Keratinocyte (primary cell): ENCODE results near the gene LGALS16. TPM values are rescaled to one million over a fixed set of nuclear protein-coding genes. Genes with fewer than 3 reads are reported as not detected.

ENCODE experiments used
- DNase-seq: peaks from one replicate; pipeline ENCODE4 v3.0.0-alpha.2; 2011; ENCODE audit warnings: low read depth, missing footprints, low spot score
- FAIRE-seq: peaks from 2 replicates; lab custom pipeline; 2011; peaks lifted over from hg19 to GRCh38; lab: Jason Lieb, UNC
- H2AFZ ChIP-seq: 2 replicates; pipeline ENCODE4 v1.6.0; 2012; ENCODE audit warnings: low read length, control low read depth, inconsistent platforms; ENCODE audit not compliant: control insufficient read depth
- H3K27ac ChIP-seq: 2 replicates; pipeline ENCODE4 v1.5.1; 2011; ENCODE audit warnings: low read length; ENCODE audit not compliant: control insufficient read depth, insufficient read depth
- H3K27me3 ChIP-seq: 3 replicates; pipeline ENCODE4 v1.6.0; 2011; ENCODE audit warnings: low read length; ENCODE audit not compliant: control insufficient read depth, insufficient read depth; ENCODE audit errors: extremely low read depth
- H3K36me3 ChIP-seq, 2 experiments: 2 replicates in 1 of 2; 3 replicates in 1 of 2; pipeline ENCODE4 v1.5.1; 2011; ENCODE audit warnings: low read length in 2 of 2, mild to moderate bottlenecking in 1 of 2; ENCODE audit not compliant: control insufficient read depth in 2 of 2, insufficient read depth in 2 of 2; ENCODE audit errors: extremely low read depth in 1 of 2
- H3K4me1 ChIP-seq: 3 replicates; pipeline ENCODE4 v1.5.1; 2011; ENCODE audit warnings: low read length; ENCODE audit not compliant: control insufficient read depth, insufficient read depth; ENCODE audit errors: extremely low read depth
- H3K4me2 ChIP-seq: 3 replicates; pipeline ENCODE4 v1.6.0; 2011; ENCODE audit warnings: low read depth, low read length; ENCODE audit not compliant: control insufficient read depth, insufficient read depth; ENCODE audit errors: extremely low read depth
- H3K4me3 ChIP-seq, 3 experiments: fragments of 200-600 bp in 1 of 3; sonication (generic) in 1 of 3; 2 replicates in 2 of 3; 3 replicates in 1 of 3; pipeline ENCODE4 v1.5.1; 2011 to 2016; ENCODE audit warnings: low read length in 3 of 3, mild to moderate bottlenecking in 3 of 3, control low read depth in 2 of 3, inconsistent platforms in 1 of 3, low read depth in 1 of 3, mixed read lengths in 1 of 3, mixed run types in 1 of 3, moderate library complexity in 1 of 3; ENCODE audit not compliant: control insufficient read depth in 2 of 3, insufficient read depth in 2 of 3; ENCODE audit errors: extremely low read depth in 1 of 3
- H3K79me2 ChIP-seq: 2 replicates; pipeline ENCODE4 v1.6.0; 2012; ENCODE audit warnings: low read length; ENCODE audit not compliant: control insufficient read depth, insufficient read depth
- H3K9ac ChIP-seq: 3 replicates; pipeline ENCODE4 v1.6.0; 2011; ENCODE audit warnings: low read length; ENCODE audit not compliant: control insufficient read depth, insufficient read depth; ENCODE audit errors: extremely low read depth
- H3K9me1 ChIP-seq: 3 replicates; pipeline ENCODE4 v1.6.0; 2011; ENCODE audit warnings: low read length; ENCODE audit not compliant: control insufficient read depth, insufficient read depth; ENCODE audit errors: extremely low read depth
- H3K9me3 ChIP-seq: 2 replicates; pipeline ENCODE4 v1.5.1; 2012; ENCODE audit warnings: low read depth, low read length; ENCODE audit not compliant: control insufficient read depth
- H4K20me1 ChIP-seq: 3 replicates; pipeline ENCODE4 v1.6.0; 2011; ENCODE audit warnings: low read length; ENCODE audit not compliant: control insufficient read depth, insufficient read depth; ENCODE audit errors: extremely low read depth
- CTCF ChIP-seq, 3 experiments: IDR thresholded peaks in 1 of 3; conservative IDR thresholded peaks in 1 of 3; optimal IDR thresholded peaks in 1 of 3; 2 replicates in 2 of 3; 3 replicates in 1 of 3; pipeline versions ENCODE3 to v1.5.1; 2011; ENCODE audit warnings: low read length in 3 of 3, mild to moderate bottlenecking in 3 of 3, moderate library complexity in 2 of 3, control low read depth in 1 of 3, inconsistent platforms in 1 of 3; ENCODE audit not compliant: insufficient read depth in 2 of 3; ENCODE audit errors: extremely low read depth in 1 of 3
- EZH2 ChIP-seq: IDR thresholded peaks from one replicate; pipeline ENCODE4 v1.6.1; 2012; ENCODE audit warnings: inconsistent platforms, mild to moderate bottlenecking, low read length, moderate library complexity
- dilution Hi-C: fragments of 300-500 bp; cut with MboI; formaldehyde crosslinking; loops from one replicate; pipeline ENCODE4 v1.7.0; 2020; ENCODE audit warnings: low sequenced_read_pairs; ENCODE audit not compliant: extremely low pct_ligation_motif_present
- polyA plus RNA-seq, 5 experiments: library from polyadenylated mRNA; depleted of rRNA in 3 of 5; stranded (reverse) in 3 of 5; stranded (forward) in 1 of 5; unstranded in 1 of 5; fragments of >200 nt; gene quantifications; 1 replicate in 1 of 5; 2 replicates in 3 of 5; 3 replicates in 1 of 5; pipeline versions ENCODE4 v1.2.1 to v1.2.3, GENCODE V29; 2011 to 2012; ENCODE audit warnings: missing spikeins in 2 of 5, low read depth in 1 of 5, low replicate concordance in 1 of 5

LGALS16 gene
- polyA plus RNA-seq, 1 donor (not counting 4 experiments of a cell fraction or from before 2014, with no cell fraction given) = not detected

- DNase-seq (no peak), FAIRE-seq (no peak)
- Histone ChIP-seq H4K20me1 (no peaks in the 10 kb centered on the region), H3K79me2 (no peaks in the 10 kb centered on the region), H3K27me3 (no peaks in the 10 kb centered on the region), H2AFZ (no peak overlapping the region), H3K36me3 (no peaks in the 10 kb centered on the region), H3K4me2 (no peak overlapping the region), H3K27ac (no peak overlapping the region), H3K4me1 (no peaks in the 10 kb centered on the region), H3K9ac (no peak overlapping the region), H3K9me3 (no peaks in the 10 kb centered on the region), H3K9me1 (no peaks in the 10 kb centered on the region), H3K4me3 (no peak overlapping the region)
- dilution Hi-C loops = no loop called here
- TF ChIP-seq EZH2 = no peak
- TF ChIP-seq CTCF (optimal IDR thresholded peaks at IDR 0.05 in 1 of 3, IDR thresholded peaks at IDR 0.05 in 1 of 3, conservative IDR thresholded peaks at IDR 0.05 in 1 of 3; ENCODE audit: extremely low read depth in 1 of 3, insufficient read depth in 2 of 3, low read length in 3 of 3) = no peak
Observed at GRCh38 chr19:39680593-39680992, 24.9 kb downstream of the LGALS16 start.

GRCh38 chr19:39681416-39681815 is 25.7 kb downstream of the LGALS16 start:
- H3K27ac ChIP-seq = no peak overlapping the region
- H3K9ac ChIP-seq = no peak overlapping the region
- FAIRE-seq = no peak
- no peak overlapping the region for H3K4me3 ChIP-seq
- TF ChIP-seq EZH2 (no peak), CTCF (optimal IDR thresholded peaks at IDR 0.05 in 1 of 3, IDR thresholded peaks at IDR 0.05 in 1 of 3, conservative IDR thresholded peaks at IDR 0.05 in 1 of 3; ENCODE audit: extremely low read depth in 1 of 3, insufficient read depth in 2 of 3, low read length in 3 of 3) (no peak)
- no peaks in the 10 kb centered on the region for H3K9me1 ChIP-seq
- H3K4me2 ChIP-seq = no peak overlapping the region
- H4K20me1 ChIP-seq = no peaks in the 10 kb centered on the region
- DNase-seq = no peak
- H2AFZ ChIP-seq = no peak overlapping the region
- dilution Hi-C loops = no loop called here
- no peaks in the 10 kb centered on the region for H3K27me3 ChIP-seq
- no peaks in the 10 kb centered on the region for H3K36me3 ChIP-seq
- H3K79me2 ChIP-seq = no peaks in the 10 kb centered on the region
- no peaks in the 10 kb centered on the region for H3K4me1 ChIP-seq
- H3K9me3 ChIP-seq = no peaks in the 10 kb centered on the region
